ENCODE results near the gene MPPED2.

Gene MPPED2

GRCh38 chr11:30535818-30536217, 50.3 kb downstream of the MPPED2 start:
- no peaks in the 10 kb centered on the region for H3K27me3 Mint-ChIP-seq
- no peak overlapping the region for H3K4me3 Mint-ChIP-seq
- H3K9me3 Mint-ChIP-seq = no peaks in the 10 kb centered on the region
- intact Hi-C loops (cut with micrococcal nuclease) = no loop called here
- H3K36me3 Mint-ChIP-seq (ENCODE audit: low read depth) = no peaks in the 10 kb centered on the region
- H3K4me1 Mint-ChIP-seq (ENCODE audit: low read depth) = peaks cover 8% of the 10 kb centered on the region
- H3K27ac Mint-ChIP-seq = no peak overlapping the region

DNA sequence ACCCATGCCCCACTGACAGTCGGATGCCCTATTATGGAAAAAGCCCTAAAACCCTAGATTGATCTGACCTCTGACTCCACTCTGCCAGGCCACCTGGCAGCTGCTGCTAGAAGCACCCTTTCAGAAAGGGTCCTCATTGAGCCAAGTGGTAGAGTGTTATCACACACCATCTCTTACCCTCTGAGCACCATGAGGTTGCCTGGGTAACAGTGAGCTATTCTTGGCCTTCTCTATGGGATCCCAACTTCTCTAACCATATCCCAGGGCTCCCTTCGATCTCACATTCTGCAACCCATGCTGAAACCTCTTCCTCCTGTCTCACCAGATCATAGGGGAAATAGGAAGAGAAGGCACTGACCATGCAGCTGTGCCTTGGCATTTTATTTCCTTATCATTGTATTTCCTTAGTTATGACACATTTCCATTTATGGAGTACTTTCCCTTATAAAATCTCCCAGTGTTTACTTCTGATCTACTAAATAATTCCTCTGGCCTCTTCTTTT, 52.7 kb downstream of the MPPED2 start:
- no peaks in the 10 kb centered on the region for H3K27me3 Mint-ChIP-seq
- H3K27ac Mint-ChIP-seq = no peak overlapping the region
- no peaks in the 10 kb centered on the region for H3K9me3 Mint-ChIP-seq
- no peaks in the 10 kb centered on the region for H3K36me3 Mint-ChIP-seq (ENCODE audit: low read depth)
- no peak overlapping the region for H3K4me3 Mint-ChIP-seq
- intact Hi-C loops (cut with micrococcal nuclease) = no loop called here
- peaks cover 6% of the 10 kb centered on the region for H3K4me1 Mint-ChIP-seq (ENCODE audit: low read depth)

DNA sequence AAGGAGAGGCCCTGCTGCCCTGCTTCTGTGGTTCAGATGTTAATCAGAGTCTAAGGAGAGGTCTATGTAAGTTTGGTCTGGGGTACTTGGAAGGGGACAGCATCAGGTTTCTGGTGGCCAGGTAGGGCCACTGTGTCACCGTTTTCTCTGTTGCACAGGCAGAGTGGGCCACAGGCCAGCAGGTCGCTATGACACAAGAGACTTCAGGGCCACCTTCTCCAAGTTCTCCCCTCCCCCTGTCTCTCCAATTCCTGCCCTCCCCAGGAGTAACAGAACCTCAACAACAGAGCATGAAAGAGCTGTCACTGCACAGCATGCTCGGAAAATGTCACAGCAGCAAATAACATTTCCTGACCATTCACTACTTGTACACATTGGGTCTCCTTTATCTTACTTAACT, 58.6 kb downstream of the MPPED2 start:
- no peak overlapping the region for H3K4me3 Mint-ChIP-seq
- intact Hi-C loops (cut with micrococcal nuclease) = no loop called here
- H3K9me3 Mint-ChIP-seq = no peaks in the 10 kb centered on the region
- H3K4me1 Mint-ChIP-seq (ENCODE audit: low read depth) = no peaks in the 10 kb centered on the region
- H3K27me3 Mint-ChIP-seq = no peaks in the 10 kb centered on the region
- H3K36me3 Mint-ChIP-seq (ENCODE audit: low read depth) = no peaks in the 10 kb centered on the region
- no peak overlapping the region for H3K27ac Mint-ChIP-seq

GRCh38 chr11:30526558-30526957, 59.6 kb downstream of the MPPED2 start:
- no peaks in the 10 kb centered on the region for H3K9me3 Mint-ChIP-seq
- H3K36me3 Mint-ChIP-seq (ENCODE audit: low read depth) = no peaks in the 10 kb centered on the region
- intact Hi-C loops (cut with micrococcal nuclease) = no loop called here
- H3K4me3 Mint-ChIP-seq = no peak overlapping the region
- H3K4me1 Mint-ChIP-seq (ENCODE audit: low read depth) = no peaks in the 10 kb centered on the region
- no peaks in the 10 kb centered on the region for H3K27me3 Mint-ChIP-seq
- H3K27ac Mint-ChIP-seq = no peak overlapping the region

DNA sequence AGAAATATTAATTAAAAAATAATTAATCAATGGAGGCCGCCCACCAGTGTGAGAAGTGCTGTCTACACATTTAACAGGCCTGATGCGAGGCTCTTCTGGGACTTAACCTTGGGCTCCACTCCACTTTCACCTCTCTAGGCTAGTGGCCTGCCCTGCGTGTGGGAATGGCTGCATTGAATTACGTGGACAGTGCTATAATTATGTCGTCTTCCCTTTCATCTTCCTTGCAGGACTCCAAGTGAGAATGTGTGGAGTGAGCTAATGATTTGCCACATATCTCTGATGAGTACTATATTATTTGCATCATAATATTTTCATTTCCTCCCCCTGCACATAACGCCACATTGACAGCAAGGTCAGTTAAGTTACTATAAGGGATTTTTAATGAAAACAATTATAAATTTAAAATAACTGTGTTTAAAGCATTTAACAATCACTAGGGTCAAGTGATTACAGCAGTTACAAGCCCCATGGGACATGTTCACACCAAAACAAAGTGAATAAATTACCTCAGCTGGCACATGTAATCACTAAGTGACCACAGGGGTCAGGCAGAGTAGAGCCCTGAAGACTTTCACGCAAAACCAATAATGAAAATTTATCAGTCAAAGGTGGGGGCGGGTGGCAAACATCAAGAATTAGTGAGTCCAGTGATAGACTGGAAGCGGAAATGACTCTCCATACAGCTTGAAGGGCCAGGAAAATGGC, 63.5 kb downstream of the MPPED2 start:
- intact Hi-C loops (cut with micrococcal nuclease) = no loop called here
- Mint-ChIP-seq H3K4me1 (ENCODE audit: low read depth) (no peaks in the 10 kb centered on the region), H3K9me3 (no peaks in the 10 kb centered on the region), H3K27me3 (no peaks in the 10 kb centered on the region), H3K4me3 (no peak overlapping the region), H3K27ac (no peak overlapping the region), H3K36me3 (ENCODE audit: low read depth) (no peaks in the 10 kb centered on the region)

- no peaks in the 10 kb centered on the region for H3K4me1 Mint-ChIP-seq (ENCODE audit: low read depth)
- intact Hi-C loops (cut with micrococcal nuclease) = no loop called here
- H3K27me3 Mint-ChIP-seq = no peaks in the 10 kb centered on the region
- no peak overlapping the region for H3K27ac Mint-ChIP-seq
- no peak overlapping the region for H3K4me3 Mint-ChIP-seq
- H3K36me3 Mint-ChIP-seq (ENCODE audit: low read depth) = no peaks in the 10 kb centered on the region
- no peaks in the 10 kb centered on the region for H3K9me3 Mint-ChIP-seq
Observed at GRCh38 chr11:30521297-30522071, 64.7 kb downstream of the MPPED2 start.

GRCh38 chr11:30513087-30513486, 73.1 kb downstream of the MPPED2 start:
- no peak overlapping the region for H3K4me3 Mint-ChIP-seq
- intact Hi-C loops (cut with micrococcal nuclease) = no loop called here
- no peaks in the 10 kb centered on the region for H3K9me3 Mint-ChIP-seq
- no peaks in the 10 kb centered on the region for H3K27me3 Mint-ChIP-seq
- peaks cover 5% of the 10 kb centered on the region for H3K4me1 Mint-ChIP-seq (ENCODE audit: low read depth)
- no peak overlapping the region for H3K27ac Mint-ChIP-seq
- no peaks in the 10 kb centered on the region for H3K36me3 Mint-ChIP-seq (ENCODE audit: low read depth)

- Mint-ChIP-seq H3K27me3 (no peaks in the 10 kb centered on the region), H3K36me3 (ENCODE audit: low read depth) (no peaks in the 10 kb centered on the region), H3K27ac (no peak overlapping the region), H3K4me1 (ENCODE audit: low read depth) (peaks cover 5% of the 10 kb centered on the region), H3K9me3 (no peaks in the 10 kb centered on the region), H3K4me3 (no peak overlapping the region)
- intact Hi-C loops (cut with micrococcal nuclease) = no loop called here
Observed at GRCh38 chr11:30511408-30511807, 74.7 kb downstream of the MPPED2 start.

DNA sequence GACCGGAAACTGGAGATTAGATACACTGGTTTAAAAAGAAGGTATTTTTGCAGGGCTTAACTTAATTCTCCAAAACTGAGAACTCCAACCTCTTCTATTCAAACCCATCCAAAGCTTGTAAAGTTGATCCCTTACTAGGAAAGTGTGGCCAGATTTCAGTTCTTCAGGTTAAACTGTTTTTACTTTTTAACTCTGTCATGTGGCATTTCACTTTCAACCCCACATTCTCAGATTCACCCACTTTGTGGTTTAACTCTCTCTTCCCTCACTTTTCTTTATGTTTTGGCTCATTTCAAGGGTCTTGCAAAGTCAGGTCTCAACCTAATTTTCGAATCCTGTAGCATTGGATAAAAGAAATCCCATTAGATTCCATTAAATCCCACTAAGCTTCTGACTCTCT, 75.4 kb downstream of the MPPED2 start:
- Mint-ChIP-seq H3K36me3 (ENCODE audit: low read depth) (no peaks in the 10 kb centered on the region), H3K4me3 (no peak overlapping the region), H3K27me3 (no peaks in the 10 kb centered on the region), H3K27ac (no peak overlapping the region), H3K9me3 (no peaks in the 10 kb centered on the region), H3K4me1 (ENCODE audit: low read depth) (peaks cover 5% of the 10 kb centered on the region)
- intact Hi-C loops (cut with micrococcal nuclease) = no loop called here

DNA sequence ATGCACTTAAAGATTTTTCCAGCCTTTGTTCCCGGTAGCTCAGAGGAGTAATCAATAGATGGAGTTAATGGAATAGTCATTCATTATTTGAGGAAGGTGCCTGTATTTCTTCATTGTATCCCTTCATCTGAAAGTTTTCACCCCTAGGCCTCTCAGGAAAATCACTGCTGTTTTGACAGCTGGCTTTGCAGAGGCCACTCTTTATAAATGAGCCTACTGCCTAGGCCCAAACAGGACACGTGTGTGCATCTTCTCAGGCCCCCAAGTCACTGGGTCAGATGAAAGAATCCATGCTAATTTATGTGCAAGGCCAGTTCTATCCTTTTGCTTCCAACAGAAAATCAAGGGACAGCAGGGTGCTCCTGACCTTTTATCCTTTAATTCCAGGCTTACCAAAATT, 76.8 kb downstream of the MPPED2 start:
- Mint-ChIP-seq H3K27me3 (no peaks in the 10 kb centered on the region), H3K4me3 (no peak overlapping the region), H3K9me3 (no peaks in the 10 kb centered on the region), H3K36me3 (ENCODE audit: low read depth) (no peaks in the 10 kb centered on the region), H3K27ac (no peak overlapping the region), H3K4me1 (ENCODE audit: low read depth) (peaks cover 5% of the 10 kb centered on the region)
- intact Hi-C loops (cut with micrococcal nuclease) = no loop called here

DNA sequence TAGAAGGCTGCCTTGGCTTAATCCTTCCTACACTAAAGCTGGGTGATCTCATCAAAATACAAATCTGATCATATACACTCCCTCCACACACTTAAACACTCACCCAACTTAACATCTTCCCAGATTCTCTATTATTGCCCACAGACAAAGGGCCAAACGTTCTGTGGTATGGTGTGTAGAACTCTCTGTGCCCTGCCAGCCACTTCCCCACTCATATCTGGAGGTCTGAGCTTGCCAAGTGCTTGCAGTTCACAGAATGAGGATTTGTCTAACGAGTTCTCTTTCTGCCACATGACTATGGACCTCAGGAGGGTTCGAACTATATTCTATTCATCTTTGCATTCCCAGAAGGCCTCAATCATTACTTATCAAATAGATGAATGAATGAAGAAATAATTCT, 77.6 kb downstream of the MPPED2 start:
- Mint-ChIP-seq H3K9me3 (no peaks in the 10 kb centered on the region), H3K4me1 (ENCODE audit: low read depth) (peaks cover 3% of the 10 kb centered on the region), H3K4me3 (no peak overlapping the region), H3K27ac (no peak overlapping the region), H3K27me3 (no peaks in the 10 kb centered on the region), H3K36me3 (ENCODE audit: low read depth) (no peaks in the 10 kb centered on the region)
- intact Hi-C loops (cut with micrococcal nuclease) = no loop called here

DNA sequence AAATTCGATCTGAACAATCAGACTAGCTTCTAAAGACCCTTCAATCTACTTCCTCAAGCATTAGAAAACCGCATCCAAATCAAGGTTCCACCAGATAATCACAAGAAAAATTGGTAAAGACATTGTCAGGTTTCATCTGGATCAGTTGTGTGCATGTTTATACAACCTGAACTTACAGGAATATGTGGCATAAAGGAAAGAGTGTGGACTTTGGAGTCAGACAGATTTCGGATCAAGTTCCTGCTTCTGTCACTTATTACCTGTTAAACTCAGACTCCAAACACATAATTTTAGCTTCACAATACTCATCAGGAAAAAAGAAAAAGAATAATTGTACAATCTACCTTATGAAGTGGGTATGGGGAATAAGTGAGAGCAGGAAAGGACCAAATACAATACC, 80.5 kb downstream of the MPPED2 start:
- Mint-ChIP-seq H3K27me3 (no peaks in the 10 kb centered on the region), H3K4me3 (no peak overlapping the region), H3K4me1 (ENCODE audit: low read depth) (no peaks in the 10 kb centered on the region), H3K9me3 (no peaks in the 10 kb centered on the region), H3K36me3 (ENCODE audit: low read depth) (no peaks in the 10 kb centered on the region), H3K27ac (no peak overlapping the region)
- intact Hi-C loops (cut with micrococcal nuclease) = no loop called here

DNA sequence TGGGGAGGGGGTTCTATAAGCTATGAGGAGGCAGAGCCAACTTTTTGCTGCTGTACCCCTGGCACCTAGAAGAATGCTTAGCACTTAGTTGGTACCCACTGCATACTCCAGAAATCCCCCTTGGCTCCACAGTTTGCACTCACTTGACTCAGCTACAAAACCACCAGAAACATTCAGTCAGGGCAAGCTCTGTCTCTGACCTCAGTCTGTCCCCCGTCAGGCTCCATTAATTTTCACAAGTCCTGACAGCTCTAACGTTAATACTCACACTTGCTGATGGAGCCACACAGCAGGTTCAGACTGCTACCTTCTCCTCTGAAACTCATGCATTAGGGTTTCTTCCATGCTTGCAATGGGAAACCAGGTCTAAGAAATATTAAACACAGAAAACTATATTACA, 81.7 kb downstream of the MPPED2 start:
- no peak overlapping the region for H3K4me3 Mint-ChIP-seq
- H3K27me3 Mint-ChIP-seq = no peaks in the 10 kb centered on the region
- intact Hi-C loops (cut with micrococcal nuclease) = no loop called here
- H3K4me1 Mint-ChIP-seq (ENCODE audit: low read depth) = no peaks in the 10 kb centered on the region
- H3K27ac Mint-ChIP-seq = no peak overlapping the region
- H3K9me3 Mint-ChIP-seq = no peaks in the 10 kb centered on the region
- H3K36me3 Mint-ChIP-seq (ENCODE audit: low read depth) = no peaks in the 10 kb centered on the region

DNA sequence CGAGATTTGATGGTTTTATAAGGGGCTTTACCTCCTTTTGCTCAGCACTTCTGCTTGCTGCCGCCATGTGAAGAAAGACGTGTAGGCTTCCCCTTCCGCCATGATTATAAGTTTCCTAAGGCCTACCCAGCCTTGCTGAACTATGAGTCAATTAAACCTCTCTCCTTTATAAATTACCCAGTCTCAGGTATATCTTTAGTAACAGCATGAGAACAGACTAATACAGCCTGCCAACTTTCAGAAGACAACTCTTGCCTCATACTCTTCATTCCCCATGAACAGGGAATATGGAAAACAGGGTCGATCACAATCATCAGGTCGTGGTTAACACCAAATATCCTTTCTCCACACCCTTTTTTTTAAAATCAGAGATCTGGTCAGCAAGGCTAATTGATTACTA, 83.0 kb downstream of the MPPED2 start:
- Mint-ChIP-seq H3K27ac (no peak overlapping the region), H3K4me3 (no peak overlapping the region), H3K36me3 (ENCODE audit: low read depth) (no peaks in the 10 kb centered on the region), H3K27me3 (no peaks in the 10 kb centered on the region), H3K9me3 (no peaks in the 10 kb centered on the region), H3K4me1 (ENCODE audit: low read depth) (no peaks in the 10 kb centered on the region)
- intact Hi-C loops (cut with micrococcal nuclease) = no loop called here
